SK-N-SH (cell line): Measurements from ENCODE around the gene PAX3. TPM values are rescaled to one million over a fixed set of nuclear protein-coding genes. Genes with fewer than 3 reads are reported as not detected.

ENCODE experiments used
- CTCF ChIA-PET: fragments of 300-600, 350-600 bp; formaldehyde crosslinking; extraction: SDS; loops from one replicate; lab custom pipeline; 2021; lab: Yijun Ruan, JAX
- POLR2A ChIA-PET: fragments of 350-600 bp; sonication (Branson Sonifier 250); formaldehyde crosslinking; extraction: SDS; loops from one replicate; lab custom pipeline; 2020; ENCODE audit warnings: antibody characterized with exemption, inconsistent platforms; lab: Yijun Ruan, JAX
- DNase-seq: peaks from one replicate; pipeline ENCODE4 v3.0.0; 2012
- H2AFZ ChIP-seq: fragments of 200-600 bp; sonication (generic); 2 replicates; pipeline ENCODE4 v1.8.1; 2016; ENCODE audit warnings: antibody characterized with exemption, mild to moderate bottlenecking, low read depth
- H3F3A ChIP-seq: fragments of 200-600 bp; sonication (generic); replicated peaks from 2 replicates; pipeline ENCODE3; 2016; ENCODE audit warnings: antibody characterized with exemption, mild to moderate bottlenecking; ENCODE audit not compliant: insufficient read depth
- H3K27ac ChIP-seq, 2 experiments: fragments of 200-500 bp in 1 of 2; fragments of 200-600 bp in 1 of 2; sonication (Bioruptor generic) in 1 of 2; sonication (generic), shearing (Covaris generic) in 1 of 2; 2 replicates each; pipeline versions ENCODE4 v1.5.1 to v1.6.1; 2014 to 2016; ENCODE audit warnings: low read depth in 2 of 2, inconsistent platforms in 1 of 2, low read length in 1 of 2, mild to moderate bottlenecking in 1 of 2, mixed read lengths in 1 of 2
- H3K27me3 ChIP-seq: fragments of 200-600 bp; sonication (generic), shearing (Covaris generic); 2 replicates; pipeline ENCODE4 v1.6.1; 2016; ENCODE audit warnings: mixed run types; ENCODE audit not compliant: insufficient read depth
- H3K36me3 ChIP-seq, 2 experiments: fragments of 200-500 bp in 1 of 2; fragments of 200-600 bp in 1 of 2; sonication (Bioruptor generic) in 1 of 2; sonication (generic) in 1 of 2; replicated peaks in 1 of 2; 2 replicates each; pipeline versions ENCODE3 to v1.5.1; 2014 to 2016; ENCODE audit warnings: low read length in 1 of 2, mild to moderate bottlenecking in 1 of 2; ENCODE audit not compliant: insufficient read depth in 2 of 2, control insufficient read depth in 1 of 2
- H3K4me1 ChIP-seq, 2 experiments: fragments of 200-500 bp in 1 of 2; fragments of 200-600 bp in 1 of 2; sonication (Bioruptor generic) in 1 of 2; sonication (generic), shearing (Covaris generic) in 1 of 2; 2 replicates each; pipeline versions ENCODE4 v1.5.1 to v1.6.1; 2014 to 2016; ENCODE audit warnings: low read depth in 1 of 2, low read length in 1 of 2, mixed run types in 1 of 2; ENCODE audit not compliant: insufficient read depth in 2 of 2, control insufficient read depth in 1 of 2
- H3K4me2 ChIP-seq: fragments of 200-600 bp; sonication (generic), shearing (Covaris generic); 2 replicates; pipeline ENCODE4 v1.6.1; 2017; ENCODE audit warnings: mixed run types
- H3K4me3 ChIP-seq, 2 experiments: fragments of 200-500 bp in 1 of 2; fragments of 200-600 bp in 1 of 2; sonication (Bioruptor generic) in 1 of 2; sonication (generic), shearing (Covaris generic) in 1 of 2; 2 replicates each; pipeline versions ENCODE4 v1.5.1 to v1.8.1; 2014 to 2016; ENCODE audit warnings: low read depth in 2 of 2, inconsistent platforms in 1 of 2, low read length in 1 of 2, mild to moderate bottlenecking in 1 of 2, mixed read lengths in 1 of 2, moderate library complexity in 1 of 2
- H3K79me2 ChIP-seq: fragments of 200-600 bp; sonication (generic); 2 replicates; pipeline ENCODE4 v1.8.1; 2017; ENCODE audit warnings: mild to moderate bottlenecking; ENCODE audit not compliant: insufficient read depth
- H3K9ac ChIP-seq: fragments of 200-600 bp; sonication (generic); 2 replicates; pipeline ENCODE4 v1.6.1; 2017; ENCODE audit warnings: mixed run types
- H3K9me2 ChIP-seq: fragments of 200-600 bp; sonication (generic); 2 replicates; pipeline ENCODE4 v1.6.1; 2017; ENCODE audit warnings: mixed run types
- H3K9me3 ChIP-seq: fragments of 200-600 bp; sonication (generic); 2 replicates; pipeline ENCODE4 v1.6.1; 2017; ENCODE audit warnings: mixed run types, mild to moderate bottlenecking, moderate library complexity
- H4K20me1 ChIP-seq: fragments of 200-600 bp; sonication (generic); 2 replicates; pipeline ENCODE4 v1.6.1; 2017; ENCODE audit warnings: mild to moderate bottlenecking, mixed run types; ENCODE audit not compliant: insufficient read depth
- EP300 ChIP-seq, 2 experiments: IDR thresholded peaks; 2 replicates each; pipeline versions ENCODE4 v1.4.0 to v1.6.1; 2012; ENCODE audit warnings: borderline replicate concordance in 1 of 2, low read depth in 1 of 2, low read length in 1 of 2
- EZH2phosphoT487 ChIP-seq: fragments of 200-600 bp; sonication (generic); IDR thresholded peaks from 2 replicates; pipeline ENCODE4 v1.6.1; 2017; ENCODE audit warnings: low read depth, mixed run types, mild to moderate bottlenecking, antibody characterized with exemption, moderate library complexity, borderline replicate concordance
- GATA2 ChIP-seq: sonication (generic); formaldehyde crosslinking; IDR thresholded peaks from 2 replicates; pipeline ENCODE4 v1.5.0; 2020; ENCODE audit warnings: mild to moderate bottlenecking, missing genetic modification reagents
- POLR2AphosphoS5 ChIP-seq: IDR thresholded peaks from 2 replicates; pipeline ENCODE4 v1.6.1; 2012; ENCODE audit warnings: low read depth, low read length
- WGBS: methylation state at CpG from one replicate; pipeline ENCODE4 v1.1.6; 2017; ENCODE audit warnings: low lambda C conversion rate; 5-methylcytosine and 5-hydroxymethylcytosine counted together
- polyA plus RNA-seq, 3 experiments: library from polyadenylated mRNA; depleted of rRNA; stranded (reverse); fragments of >200 nt; gene quantifications; 2 replicates each; pipeline ENCODE4 v1.2.3, GENCODE V29; 2012
- TF ChIP-seq, protein P1 (sequence below): IDR thresholded peaks from 2 replicates; pipeline ENCODE4 v1.4.0; 2012; ENCODE audit warnings: low read depth, borderline replicate concordance
- TF ChIP-seq, protein P2 (sequence below): IDR thresholded peaks from 2 replicates; pipeline ENCODE4 v1.4.0; 2012; ENCODE audit warnings: low read depth, borderline replicate concordance
- TF ChIP-seq, protein P3 (sequence below): fragments of 150-350 bp; IDR thresholded peaks from 2 replicates; pipeline ENCODE4 v1.6.1; 2017; ENCODE audit warnings: antibody characterized with exemption, low read length, low read depth, borderline replicate concordance
- TF ChIP-seq, protein P4 (sequence below): IDR thresholded peaks from 2 replicates; pipeline ENCODE4 v1.4.0; 2012; ENCODE audit warnings: low read depth

Gene PAX3
- polyA plus RNA-seq, 1 of the 3 experiments (the other 2 are of a cell fraction) = not detected

DNA sequence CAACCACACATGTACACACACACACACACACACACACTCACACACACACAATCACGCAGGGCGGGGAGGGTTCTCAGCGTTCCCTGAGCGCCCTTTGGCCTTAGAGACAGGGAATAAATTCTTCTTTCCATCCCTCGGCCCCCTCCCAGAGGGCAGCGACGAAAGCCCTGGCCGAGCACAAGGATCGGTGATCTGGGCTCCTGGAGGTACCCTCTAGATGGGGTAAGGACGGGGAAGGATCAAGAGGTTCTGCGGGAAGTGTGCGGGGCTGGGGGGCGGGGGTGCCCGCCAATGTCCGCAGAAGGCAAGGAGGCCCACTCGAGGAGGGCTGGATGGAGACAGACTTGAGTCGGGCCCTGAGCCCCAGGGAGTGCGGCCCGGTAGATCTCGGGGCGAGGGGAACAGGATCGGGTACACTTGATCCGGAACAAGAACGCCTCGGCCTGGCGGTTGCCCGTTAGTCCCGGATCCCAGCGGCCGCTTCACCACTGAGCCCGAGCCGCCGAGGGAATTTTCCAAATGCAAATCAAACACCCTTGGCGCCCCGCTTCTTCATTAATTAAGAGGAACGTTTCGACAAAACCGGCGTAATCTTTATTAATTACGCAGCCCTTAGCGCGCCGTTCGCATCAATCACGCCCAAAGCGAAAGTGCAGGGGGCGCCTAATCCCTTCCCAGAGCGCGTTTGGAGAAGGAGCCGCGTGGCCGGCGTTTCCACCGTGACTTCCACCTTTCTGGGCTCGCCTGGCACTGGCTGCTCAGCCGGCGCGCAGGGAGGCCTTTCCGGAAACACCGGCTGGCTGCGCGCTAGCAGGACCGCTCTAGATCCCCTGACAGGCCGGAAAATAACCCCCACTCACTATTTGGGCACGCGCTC is 7.0 kb upstream of the PAX3 start:
- Histone ChIP-seq H3K36me3 (no peaks in the 10 kb centered on the region), H3K4me2 (peak overlapping the region; percentile 74), H4K20me1 (no peaks in the 10 kb centered on the region), H3K4me1 (peaks cover 10 to 11% of the 10 kb centered on the region in 2 experiments; a peak in 3 of 4 replicates), H3K9ac (no peak overlapping the region), H3K27me3 (peaks cover 100% of the 10 kb centered on the region), H3K9me2 (no peaks in the 10 kb centered on the region), H3K4me3 (peak overlapping the region; percentile 37 to 59), H3K79me2 (no peaks in the 10 kb centered on the region), H3K9me3 (no peaks in the 10 kb centered on the region), H3F3A (no peaks in the 10 kb centered on the region), H3K27ac (no peak overlapping the region), H2AFZ (0 out of 2 replicates have a peak overlapping the region, but pooled peaks have one; percentile 11)
- WGBS = 2% methylated on average over 44 of the region's 66 CpGs
- TF ChIP-seq, protein P1, sequence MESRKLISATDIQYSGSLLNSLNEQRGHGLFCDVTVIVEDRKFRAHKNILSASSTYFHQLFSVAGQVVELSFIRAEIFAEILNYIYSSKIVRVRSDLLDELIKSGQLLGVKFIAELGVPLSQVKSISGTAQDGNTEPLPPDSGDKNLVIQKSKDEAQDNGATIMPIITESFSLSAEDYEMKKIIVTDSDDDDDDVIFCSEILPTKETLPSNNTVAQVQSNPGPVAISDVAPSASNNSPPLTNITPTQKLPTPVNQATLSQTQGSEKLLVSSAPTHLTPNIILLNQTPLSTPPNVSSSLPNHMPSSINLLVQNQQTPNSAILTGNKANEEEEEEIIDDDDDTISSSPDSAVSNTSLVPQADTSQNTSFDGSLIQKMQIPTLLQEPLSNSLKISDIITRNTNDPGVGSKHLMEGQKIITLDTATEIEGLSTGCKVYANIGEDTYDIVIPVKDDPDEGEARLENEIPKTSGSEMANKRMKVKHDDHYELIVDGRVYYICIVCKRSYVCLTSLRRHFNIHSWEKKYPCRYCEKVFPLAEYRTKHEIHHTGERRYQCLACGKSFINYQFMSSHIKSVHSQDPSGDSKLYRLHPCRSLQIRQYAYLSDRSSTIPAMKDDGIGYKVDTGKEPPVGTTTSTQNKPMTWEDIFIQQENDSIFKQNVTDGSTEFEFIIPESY = no peak
- TF ChIP-seq, protein P2, sequence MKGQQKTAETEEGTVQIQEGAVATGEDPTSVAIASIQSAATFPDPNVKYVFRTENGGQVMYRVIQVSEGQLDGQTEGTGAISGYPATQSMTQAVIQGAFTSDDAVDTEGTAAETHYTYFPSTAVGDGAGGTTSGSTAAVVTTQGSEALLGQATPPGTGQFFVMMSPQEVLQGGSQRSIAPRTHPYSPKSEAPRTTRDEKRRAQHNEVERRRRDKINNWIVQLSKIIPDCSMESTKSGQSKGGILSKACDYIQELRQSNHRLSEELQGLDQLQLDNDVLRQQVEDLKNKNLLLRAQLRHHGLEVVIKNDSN = no peak
- TF ChIP-seq GATA2 (no peak), POLR2AphosphoS5 (no peak), EP300 (IDR thresholded peaks at IDR 0.05; ENCODE audit: borderline replicate concordance in 1 of 2, low read depth in 1 of 2, low read length in 1 of 2) (no peak), EZH2phosphoT487 (no peak)
- TF ChIP-seq, protein P3, sequence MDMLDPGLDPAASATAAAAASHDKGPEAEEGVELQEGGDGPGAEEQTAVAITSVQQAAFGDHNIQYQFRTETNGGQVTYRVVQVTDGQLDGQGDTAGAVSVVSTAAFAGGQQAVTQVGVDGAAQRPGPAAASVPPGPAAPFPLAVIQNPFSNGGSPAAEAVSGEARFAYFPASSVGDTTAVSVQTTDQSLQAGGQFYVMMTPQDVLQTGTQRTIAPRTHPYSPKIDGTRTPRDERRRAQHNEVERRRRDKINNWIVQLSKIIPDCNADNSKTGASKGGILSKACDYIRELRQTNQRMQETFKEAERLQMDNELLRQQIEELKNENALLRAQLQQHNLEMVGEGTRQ = no peak
- DNase-seq = peak; percentile 52
- POLR2A ChIA-PET = no interaction called here
- CTCF ChIA-PET = no interaction called here

DNA sequence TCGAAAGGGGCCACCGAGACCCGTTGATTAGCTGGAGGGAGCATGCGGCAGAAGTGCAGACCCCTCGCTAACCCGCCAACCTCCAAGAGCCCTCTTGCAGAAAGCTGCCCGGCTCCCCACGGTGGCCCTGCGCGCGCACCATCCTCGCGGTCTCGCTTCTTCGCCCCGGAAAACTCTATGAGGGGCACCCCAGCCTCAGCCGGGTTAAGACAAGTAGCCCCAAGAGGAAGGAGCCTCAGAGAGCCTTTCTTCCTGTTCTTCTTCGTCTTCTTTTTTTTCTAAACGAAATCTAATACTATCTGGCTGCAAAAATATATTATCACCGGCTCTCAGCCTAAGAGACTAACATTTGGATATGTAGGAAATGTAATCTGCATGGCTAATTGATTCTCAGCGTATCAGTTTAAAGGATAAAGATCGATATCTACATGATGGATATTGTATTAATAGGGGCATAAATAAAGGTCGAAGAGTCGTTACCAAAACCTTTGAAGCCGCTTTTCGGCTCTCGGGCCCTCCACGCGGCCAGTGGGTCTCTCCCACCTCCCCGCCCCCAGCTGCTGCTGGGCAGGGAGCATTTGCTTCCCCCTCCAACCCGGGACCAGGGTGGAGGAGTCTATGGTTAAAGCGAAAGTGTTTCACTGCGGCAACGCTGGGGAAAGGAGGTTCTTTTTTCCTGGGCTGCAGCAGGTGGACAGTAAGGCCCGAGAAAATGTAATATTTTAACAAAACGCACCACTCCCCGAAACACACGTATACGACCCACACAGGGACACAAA is 6.1 kb upstream of the PAX3 start:
- H3K4me1 ChIP-seq = peaks cover 10 to 11% of the 10 kb centered on the region in 2 experiments; a peak in 3 of 4 replicates
- H3K9me2 ChIP-seq = no peaks in the 10 kb centered on the region
- H3K4me3 ChIP-seq = peak overlapping the region; percentile 10 to 59; a peak in 2 of 4 replicates
- no peaks in the 10 kb centered on the region for H3K36me3 ChIP-seq
- H3K4me2 ChIP-seq = peak overlapping the region; percentile 74
- H3K79me2 ChIP-seq = no peaks in the 10 kb centered on the region
- H3K27me3 ChIP-seq = peaks cover 100% of the 10 kb centered on the region
- no peaks in the 10 kb centered on the region for H3F3A ChIP-seq
- CTCF ChIA-PET = no interaction called here
- no peak overlapping the region for H3K9ac ChIP-seq
- POLR2A ChIA-PET = no interaction called here
- H3K27ac ChIP-seq = no peak overlapping the region
- H3K9me3 ChIP-seq = no peaks in the 10 kb centered on the region
- peak; percentile 91 for TF ChIP-seq EZH2phosphoT487
- TF ChIP-seq, protein P4, sequence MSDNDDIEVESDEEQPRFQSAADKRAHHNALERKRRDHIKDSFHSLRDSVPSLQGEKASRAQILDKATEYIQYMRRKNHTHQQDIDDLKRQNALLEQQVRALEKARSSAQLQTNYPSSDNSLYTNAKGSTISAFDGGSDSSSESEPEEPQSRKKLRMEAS = no peak
- no peaks in the 10 kb centered on the region for H4K20me1 ChIP-seq
- no peak for DNase-seq
- WGBS = 15% methylated on average over 32 of the region's 39 CpGs
- H2AFZ ChIP-seq = no peak overlapping the region
